Subcutaneous abdominal adipose tissue (tissue), 5 donors: ENCODE data around the gene PSG4.
A peak's percentile ranks its signal among the peaks of the same experiment; 100 is the strongest.
"Not testable (repeated sequence)": the region's sequence is repeated elsewhere in the genome, so short reads cannot be mapped to it uniquely, and the experiment has no call there.

Experiments
- H3K27ac ChIP-seq: one replicate; pipeline ENCODE4 v1.7.0; 2013; ENCODE audit warnings: low read depth, mild to moderate bottlenecking, inconsistent platforms, low read length, moderate library complexity
- H3K27me3 ChIP-seq, 5 donors: one replicate each; pipeline ENCODE4 v1.7.0; 2013; ENCODE audit warnings: low read length in 5 of 5, inconsistent platforms in 1 of 5; ENCODE audit not compliant: control insufficient read depth in 5 of 5, insufficient read depth in 4 of 5
- H3K36me3 ChIP-seq, 5 donors: one replicate each; pipeline ENCODE4 v1.7.0; 2013; ENCODE audit warnings: low read length in 5 of 5; ENCODE audit not compliant: control insufficient read depth in 5 of 5, insufficient read depth in 5 of 5
- H3K4me1 ChIP-seq, 5 donors: one replicate each; pipeline ENCODE4 v1.7.0; 2013; ENCODE audit warnings: low read length in 5 of 5, mild to moderate bottlenecking in 3 of 5, moderate library complexity in 1 of 5; ENCODE audit not compliant: control insufficient read depth in 5 of 5, insufficient read depth in 5 of 5
- H3K4me3 ChIP-seq, 5 donors: one replicate each; pipeline ENCODE4 v1.7.0; 2013; ENCODE audit warnings: low read length in 5 of 5, low read depth in 1 of 5
- H3K9ac ChIP-seq, 5 donors: one replicate each; pipeline ENCODE4 v1.7.0; 2013; ENCODE audit warnings: low read length in 5 of 5, mild to moderate bottlenecking in 4 of 5, moderate library complexity in 3 of 5
- H3K9me3 ChIP-seq, 5 donors: one replicate each; pipeline ENCODE4 v1.7.0; 2013; ENCODE audit warnings: low read length in 5 of 5; ENCODE audit not compliant: control insufficient read depth in 5 of 5
- donor health status: healthy.
- donor health status: healthy.
- donor health status: healthy.
- donor health status: healthy.
- donor health status: healthy.

Gene PSG4

DNA sequence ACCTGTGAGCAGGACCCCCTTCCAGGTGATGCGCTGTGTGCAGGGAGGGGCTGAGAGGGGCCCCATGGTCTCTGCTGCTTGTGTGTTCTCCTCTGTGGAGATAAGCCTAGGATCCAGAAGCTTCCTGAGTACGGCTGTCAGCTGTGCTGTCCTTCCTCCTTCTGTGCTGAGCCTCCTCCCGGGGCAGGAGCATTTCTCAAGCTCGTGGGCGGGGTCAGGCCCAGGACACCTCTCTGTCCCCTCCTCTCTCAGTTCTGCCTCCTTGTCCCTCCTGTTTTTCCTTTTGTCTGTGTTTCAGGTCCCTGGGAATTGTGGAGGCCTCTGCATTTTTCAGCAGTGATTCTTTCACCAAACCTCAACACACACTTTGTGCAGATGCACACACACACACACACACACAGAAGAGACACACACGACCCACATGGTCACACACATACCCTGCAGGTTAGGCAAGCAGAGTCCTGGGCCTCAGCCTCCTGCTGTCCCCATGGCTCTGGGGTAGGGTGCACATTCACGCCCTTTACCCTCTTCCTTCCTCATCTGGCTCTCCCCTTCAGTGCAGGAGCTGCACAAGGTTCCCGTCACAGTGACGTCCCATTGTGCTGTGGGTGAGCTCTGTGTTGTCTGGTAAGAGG lies at the start of gene PSG4:
PSG4 (minus strand) TSS at position 168 of the 635 bp plus-strand sequence; CDS start at position 66, 102 bp downstream.
- H3K9me3 ChIP-seq, H3K4me1 ChIP-seq, H3K9ac ChIP-seq, H3K27ac ChIP-seq, H3K27me3 ChIP-seq, H3K36me3 ChIP-seq, H3K4me3 ChIP-seq: not testable (repeated sequence)

DNA sequence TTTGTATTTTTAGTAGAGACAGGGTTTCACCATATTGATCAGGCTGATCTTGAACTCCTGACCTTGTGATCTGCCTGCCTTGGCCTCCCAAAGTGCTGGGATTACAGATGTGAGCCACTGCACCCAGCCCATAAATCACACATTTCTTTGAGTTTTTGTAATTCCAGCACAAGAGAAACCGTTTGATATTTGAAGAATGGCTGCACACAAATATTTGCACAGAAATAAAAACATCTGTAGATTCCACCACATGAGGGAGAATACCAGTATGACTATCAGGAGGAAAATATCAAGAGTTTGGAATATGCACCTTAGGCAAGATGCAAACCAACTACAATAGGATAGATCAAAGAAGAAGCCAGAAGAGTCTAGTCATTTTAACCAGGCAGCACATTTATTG lies 46.0 kb upstream of the PSG4 start:
- not testable (repeated sequence) for H3K27me3 ChIP-seq, H3K27ac ChIP-seq, H3K4me1 ChIP-seq, H3K9me3 ChIP-seq, H3K9ac ChIP-seq, H3K36me3 ChIP-seq, H3K4me3 ChIP-seq

DNA sequence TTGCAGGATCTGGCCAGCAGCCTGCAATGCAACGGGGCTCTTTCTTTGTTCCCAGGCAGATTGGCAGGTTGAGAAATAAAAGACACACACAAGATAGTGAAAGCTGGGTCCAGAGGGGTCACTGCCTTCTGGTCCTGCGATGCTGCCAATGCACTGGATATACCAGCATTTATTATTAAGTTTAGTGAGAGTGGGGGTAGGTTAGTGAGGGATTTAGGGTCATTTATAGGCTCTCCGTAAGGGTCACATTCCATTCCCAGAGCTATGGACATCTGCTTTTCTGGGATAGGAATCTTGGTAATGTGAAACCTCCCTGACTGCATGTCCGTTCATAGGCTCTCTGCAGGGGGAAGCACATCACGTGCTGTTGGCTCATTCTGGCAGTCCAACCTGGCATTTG lies 44.9 kb upstream of the PSG4 start:
- H3K9ac ChIP-seq, H3K36me3 ChIP-seq, H3K4me1 ChIP-seq, H3K9me3 ChIP-seq, H3K27ac ChIP-seq, H3K27me3 ChIP-seq, H3K4me3 ChIP-seq: not testable (repeated sequence)

GRCh38 chr19:43248635-43249002 lies 43.2 kb upstream of the PSG4 start:
- H3K4me3 ChIP-seq, H3K36me3 ChIP-seq, H3K27ac ChIP-seq, H3K4me1 ChIP-seq, H3K9ac ChIP-seq, H3K27me3 ChIP-seq, H3K9me3 ChIP-seq: not testable (repeated sequence)

DNA sequence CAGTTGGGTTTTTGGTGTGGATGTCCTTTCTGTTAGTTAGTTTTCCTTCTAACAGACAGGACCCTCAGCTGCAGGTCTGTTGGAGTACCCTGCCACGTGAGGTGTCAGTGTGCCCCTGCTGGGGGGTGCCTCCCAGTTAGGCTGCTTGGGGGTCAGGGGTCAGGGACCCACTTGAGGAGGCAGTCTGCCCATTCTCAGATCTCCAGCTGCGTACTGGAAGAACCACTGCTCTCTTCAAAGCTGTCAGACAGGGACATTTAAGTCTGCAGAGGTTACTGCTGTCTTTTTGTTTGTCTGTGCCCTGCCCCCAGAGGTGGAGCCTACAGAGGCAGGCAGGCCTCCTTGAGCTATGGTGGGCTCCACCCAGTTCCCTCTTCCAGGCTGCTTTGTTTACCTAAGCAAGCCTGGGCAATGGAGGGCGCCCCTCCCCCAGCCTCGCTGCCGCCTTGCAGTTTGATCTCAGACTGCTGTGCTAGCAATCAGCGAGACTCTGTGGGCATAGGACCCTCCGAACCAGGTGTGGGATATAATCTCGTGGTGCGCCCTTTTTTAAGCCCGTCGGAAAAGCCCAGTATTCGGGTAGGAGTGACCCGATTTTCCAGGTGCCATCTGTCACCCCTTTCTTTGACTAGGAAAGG lies 41.9 kb upstream of the PSG4 start:
- not testable (repeated sequence) for H3K4me1 ChIP-seq, H3K9me3 ChIP-seq, H3K4me3 ChIP-seq, H3K36me3 ChIP-seq, H3K27me3 ChIP-seq, H3K27ac ChIP-seq, H3K9ac ChIP-seq

- H3K9ac ChIP-seq, H3K9me3 ChIP-seq, H3K27ac ChIP-seq, H3K4me3 ChIP-seq, H3K27me3 ChIP-seq, H3K36me3 ChIP-seq, H3K4me1 ChIP-seq: not testable (repeated sequence)
These were observed 40.4 kb upstream of the PSG4 start for GRCh38 chr19:43245848-43246247.

- not testable (repeated sequence) for H3K27me3 ChIP-seq, H3K4me3 ChIP-seq, H3K27ac ChIP-seq, H3K9me3 ChIP-seq, H3K4me1 ChIP-seq, H3K36me3 ChIP-seq, H3K9ac ChIP-seq
These were observed 36.8 kb upstream of the PSG4 start for GRCh38 chr19:43242211-43242610.

- H3K36me3 ChIP-seq, H3K27me3 ChIP-seq, H3K4me3 ChIP-seq, H3K9me3 ChIP-seq, H3K4me1 ChIP-seq, H3K9ac ChIP-seq, H3K27ac ChIP-seq: not testable (repeated sequence)
These were observed 32.8 kb upstream of the PSG4 start for GRCh38 chr19:43238213-43238612.

- H3K36me3 ChIP-seq, H3K27me3 ChIP-seq, H3K27ac ChIP-seq, H3K9me3 ChIP-seq, H3K4me1 ChIP-seq, H3K9ac ChIP-seq, H3K4me3 ChIP-seq: not testable (repeated sequence)
These were observed 30.2 kb upstream of the PSG4 start for GRCh38 chr19:43235686-43236085.

DNA sequence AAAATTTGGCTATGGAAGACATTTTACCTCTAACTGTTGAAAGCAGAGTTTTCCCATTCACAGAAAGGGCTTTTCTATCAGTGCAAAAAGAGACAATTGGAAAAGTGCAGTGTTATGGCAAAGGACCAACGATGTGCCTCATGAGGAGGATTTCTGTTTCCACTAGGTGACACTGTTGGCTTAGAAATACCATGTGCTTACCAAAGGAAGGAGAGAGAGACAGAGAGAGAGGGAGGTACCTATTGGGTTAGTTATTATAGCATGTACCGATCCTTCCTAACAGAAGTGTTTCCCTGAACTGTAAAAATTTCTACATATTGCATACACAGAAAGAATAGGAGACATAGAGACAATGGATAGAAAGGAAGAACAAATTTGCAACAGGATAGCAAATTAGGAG lies 23.9 kb upstream of the PSG4 start:
- H3K36me3 ChIP-seq: no peaks in the 10 kb centered on the region
- no peaks in the 10 kb centered on the region for H3K27me3 ChIP-seq
- H3K9me3 ChIP-seq: peaks cover 0 to 41% (median 34%) of the 10 kb centered on the region in 5 donors
- no peaks in the 10 kb centered on the region for H3K4me1 ChIP-seq
- H3K9ac ChIP-seq: no peak overlapping the region
- H3K4me3 ChIP-seq: peak overlapping the region in 1 of 5 donors; percentile 37
- H3K27ac ChIP-seq: no peak overlapping the region

GRCh38 chr19:43228730-43229129 lies 23.3 kb upstream of the PSG4 start:
- not testable (repeated sequence) for H3K36me3 ChIP-seq, H3K27me3 ChIP-seq, H3K9ac ChIP-seq, H3K4me1 ChIP-seq, H3K27ac ChIP-seq
- peaks cover 0 to 41% (median 34%) of the 10 kb centered on the region in 5 donors for H3K9me3 ChIP-seq
- H3K4me3 ChIP-seq: peak overlapping the region in 1 of 5 donors; percentile 8
